Measurements from ENCODE around the gene CNTNAP2. TPM values are rescaled to one million over a fixed set of nuclear protein-coding genes. Genes with fewer than 3 reads are reported as not detected.

Gene CNTNAP2
- total RNA-seq, 1 experiment from 2014 or later = 60.0 TPM

- CTCF ChIA-PET = no interaction called here
- H3K27ac ChIP-seq (ENCODE audit: low read depth, low read length, poor library complexity, severe bottlenecking) = no peak overlapping the region
- TF ChIP-seq CTCF (conservative IDR thresholded peaks at IDR 0.05; ENCODE audit: low read depth, low read length) (no peak), EZH2 (IDR thresholded peaks at IDR 0.05; ENCODE audit: borderline replicate concordance, low read depth, low read length, poor library complexity, severe bottlenecking) (no peak)
- H3K4me1 ChIP-seq (ENCODE audit: insufficient read depth, low read length, poor library complexity, severe bottlenecking) = no peaks in the 10 kb centered on the region
- H3K36me3 ChIP-seq (ENCODE audit: insufficient read depth, low read length, poor library complexity, severe bottlenecking) = no peaks in the 10 kb centered on the region
- POLR2A ChIA-PET (ENCODE audit: low non-redundant PET) = no interaction called here
- BruUV-seq (replicated peaks) = no TSS peak
- no peak overlapping the region for H3K4me3 ChIP-seq (ENCODE audit: low read depth, low read length, poor library complexity, severe bottlenecking)
- intact Hi-C loops (cut with micrococcal nuclease; ENCODE audit: unreplicated experiment) = no loop called here
- H3K9me3 ChIP-seq (ENCODE audit: low read depth, low read length, poor library complexity, severe bottlenecking) = no peaks in the 10 kb centered on the region
- no peaks in the 10 kb centered on the region for H3K27me3 ChIP-seq (replicated peaks; ENCODE audit: insufficient read depth, low read depth, low read length, poor library complexity)
- no peak for DNase-seq (ENCODE audit: low spot score)
These were observed 285.3 kb downstream of the CNTNAP2 start for GRCh38 chr7:146401939-146402338.

- DNase-seq (ENCODE audit: low spot score) = no peak
- POLR2A ChIA-PET (ENCODE audit: low non-redundant PET) = no interaction called here
- TF ChIP-seq EZH2 (IDR thresholded peaks at IDR 0.05; ENCODE audit: borderline replicate concordance, low read depth, low read length, poor library complexity, severe bottlenecking) (no peak), CTCF (conservative IDR thresholded peaks at IDR 0.05; ENCODE audit: low read depth, low read length) (no peak)
- Histone ChIP-seq H3K4me1 (ENCODE audit: insufficient read depth, low read length, poor library complexity, severe bottlenecking) (no peaks in the 10 kb centered on the region), H3K4me3 (ENCODE audit: low read depth, low read length, poor library complexity, severe bottlenecking) (no peak overlapping the region), H3K9me3 (ENCODE audit: low read depth, low read length, poor library complexity, severe bottlenecking) (no peaks in the 10 kb centered on the region), H3K36me3 (ENCODE audit: insufficient read depth, low read length, poor library complexity, severe bottlenecking) (no peaks in the 10 kb centered on the region), H3K27me3 (replicated peaks; ENCODE audit: insufficient read depth, low read depth, low read length, poor library complexity) (no peaks in the 10 kb centered on the region), H3K27ac (ENCODE audit: low read depth, low read length, poor library complexity, severe bottlenecking) (no peak overlapping the region)
- no TSS peak for BruUV-seq (replicated peaks)
- intact Hi-C loops (cut with micrococcal nuclease; ENCODE audit: unreplicated experiment) = no loop called here
- CTCF ChIA-PET = no interaction called here
These were observed 289.1 kb downstream of the CNTNAP2 start for GRCh38 chr7:146405737-146406136.

GRCh38 chr7:146411975-146412374 is 295.4 kb downstream of the CNTNAP2 start:
- TF ChIP-seq EZH2 (IDR thresholded peaks at IDR 0.05; ENCODE audit: borderline replicate concordance, low read depth, low read length, poor library complexity, severe bottlenecking) (no peak), CTCF (conservative IDR thresholded peaks at IDR 0.05; ENCODE audit: low read depth, low read length) (no peak)
- CTCF ChIA-PET = no interaction called here
- Histone ChIP-seq H3K9me3 (ENCODE audit: low read depth, low read length, poor library complexity, severe bottlenecking) (no peaks in the 10 kb centered on the region), H3K4me3 (ENCODE audit: low read depth, low read length, poor library complexity, severe bottlenecking) (no peak overlapping the region), H3K36me3 (ENCODE audit: insufficient read depth, low read length, poor library complexity, severe bottlenecking) (no peaks in the 10 kb centered on the region), H3K4me1 (ENCODE audit: insufficient read depth, low read length, poor library complexity, severe bottlenecking) (no peaks in the 10 kb centered on the region), H3K27me3 (replicated peaks; ENCODE audit: insufficient read depth, low read depth, low read length, poor library complexity) (no peaks in the 10 kb centered on the region), H3K27ac (ENCODE audit: low read depth, low read length, poor library complexity, severe bottlenecking) (no peak overlapping the region)
- BruUV-seq (replicated peaks) = no TSS peak
- DNase-seq (ENCODE audit: low spot score) = no peak
- POLR2A ChIA-PET (ENCODE audit: low non-redundant PET) = no interaction called here
- intact Hi-C loops (cut with micrococcal nuclease; ENCODE audit: unreplicated experiment) = no loop called here
